ENCODE results near the gene BMPR1A. TPM values are rescaled to one million over a fixed set of nuclear protein-coding genes. Genes with fewer than 3 reads are reported as not detected.

The BMPR1A gene
- total RNA-seq, 1 donor: 71.7 TPM

DNA sequence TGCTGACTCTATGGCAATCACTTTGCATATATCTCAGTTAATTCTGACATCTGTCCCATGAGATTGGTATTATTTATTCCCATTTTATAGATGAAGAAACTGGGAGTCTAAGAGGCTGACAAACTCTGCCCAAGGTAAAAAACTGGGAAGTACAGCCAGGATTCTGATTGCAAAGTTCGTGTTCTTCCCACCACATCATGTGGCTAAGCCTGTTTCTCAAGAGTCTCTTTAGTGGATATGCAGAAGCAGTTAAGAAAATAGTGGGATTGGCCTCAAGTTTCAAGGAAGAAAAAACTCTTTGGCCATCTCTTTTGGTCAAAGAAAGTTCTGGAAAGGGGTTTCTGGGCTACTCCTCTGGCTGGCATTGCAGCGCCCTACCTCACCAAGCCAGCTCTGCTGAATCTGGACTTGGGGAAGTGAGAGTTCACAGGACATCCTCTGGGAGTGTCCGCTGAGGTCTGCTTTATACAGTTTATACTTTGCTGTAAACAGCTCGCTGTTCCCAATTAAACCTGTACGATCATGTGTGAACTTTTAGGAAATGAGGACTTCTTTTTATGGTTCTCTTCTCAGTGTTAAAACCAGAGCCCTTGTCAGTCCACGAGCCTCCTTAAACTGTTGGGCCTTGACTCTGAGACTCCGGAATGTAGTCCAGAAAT lies 12.2 kb upstream of the BMPR1A start:
- TF ChIP-seq, protein P1, sequence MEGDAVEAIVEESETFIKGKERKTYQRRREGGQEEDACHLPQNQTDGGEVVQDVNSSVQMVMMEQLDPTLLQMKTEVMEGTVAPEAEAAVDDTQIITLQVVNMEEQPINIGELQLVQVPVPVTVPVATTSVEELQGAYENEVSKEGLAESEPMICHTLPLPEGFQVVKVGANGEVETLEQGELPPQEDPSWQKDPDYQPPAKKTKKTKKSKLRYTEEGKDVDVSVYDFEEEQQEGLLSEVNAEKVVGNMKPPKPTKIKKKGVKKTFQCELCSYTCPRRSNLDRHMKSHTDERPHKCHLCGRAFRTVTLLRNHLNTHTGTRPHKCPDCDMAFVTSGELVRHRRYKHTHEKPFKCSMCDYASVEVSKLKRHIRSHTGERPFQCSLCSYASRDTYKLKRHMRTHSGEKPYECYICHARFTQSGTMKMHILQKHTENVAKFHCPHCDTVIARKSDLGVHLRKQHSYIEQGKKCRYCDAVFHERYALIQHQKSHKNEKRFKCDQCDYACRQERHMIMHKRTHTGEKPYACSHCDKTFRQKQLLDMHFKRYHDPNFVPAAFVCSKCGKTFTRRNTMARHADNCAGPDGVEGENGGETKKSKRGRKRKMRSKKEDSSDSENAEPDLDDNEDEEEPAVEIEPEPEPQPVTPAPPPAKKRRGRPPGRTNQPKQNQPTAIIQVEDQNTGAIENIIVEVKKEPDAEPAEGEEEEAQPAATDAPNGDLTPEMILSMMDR (IDR thresholded peaks at IDR 0.05; ENCODE audit: extremely low read depth, low read depth, low read length): no peak
- H3K27ac ChIP-seq (ENCODE audit: low read depth, low read length): no peak overlapping the region
- peak overlapping the region; percentile 55 for H2AFZ ChIP-seq (ENCODE audit: low read length)
- peaks cover 12% of the 10 kb centered on the region for H3K4me1 ChIP-seq (ENCODE audit: insufficient read depth, low read length)
- no peak for DNase-seq (ENCODE audit: insufficient read length, low spot score, missing footprints)
- no peaks in the 10 kb centered on the region for H3K27me3 ChIP-seq (ENCODE audit: insufficient read depth, low read length)
- peaks cover 4% of the 10 kb centered on the region for H4K20me1 ChIP-seq (ENCODE audit: insufficient read depth, low read length)
- no peaks in the 10 kb centered on the region for H3K9me3 ChIP-seq (ENCODE audit: low read depth, low read length)
- no peaks in the 10 kb centered on the region for H3K79me2 ChIP-seq (ENCODE audit: insufficient read depth, low read length)
- H3K4me3 ChIP-seq (ENCODE audit: insufficient read depth, low read length): no peak overlapping the region
- no peak overlapping the region for H3K4me2 ChIP-seq (ENCODE audit: insufficient read depth, low read length)
- no peaks in the 10 kb centered on the region for H3K36me3 ChIP-seq (ENCODE audit: insufficient read depth, low read length)

DNA sequence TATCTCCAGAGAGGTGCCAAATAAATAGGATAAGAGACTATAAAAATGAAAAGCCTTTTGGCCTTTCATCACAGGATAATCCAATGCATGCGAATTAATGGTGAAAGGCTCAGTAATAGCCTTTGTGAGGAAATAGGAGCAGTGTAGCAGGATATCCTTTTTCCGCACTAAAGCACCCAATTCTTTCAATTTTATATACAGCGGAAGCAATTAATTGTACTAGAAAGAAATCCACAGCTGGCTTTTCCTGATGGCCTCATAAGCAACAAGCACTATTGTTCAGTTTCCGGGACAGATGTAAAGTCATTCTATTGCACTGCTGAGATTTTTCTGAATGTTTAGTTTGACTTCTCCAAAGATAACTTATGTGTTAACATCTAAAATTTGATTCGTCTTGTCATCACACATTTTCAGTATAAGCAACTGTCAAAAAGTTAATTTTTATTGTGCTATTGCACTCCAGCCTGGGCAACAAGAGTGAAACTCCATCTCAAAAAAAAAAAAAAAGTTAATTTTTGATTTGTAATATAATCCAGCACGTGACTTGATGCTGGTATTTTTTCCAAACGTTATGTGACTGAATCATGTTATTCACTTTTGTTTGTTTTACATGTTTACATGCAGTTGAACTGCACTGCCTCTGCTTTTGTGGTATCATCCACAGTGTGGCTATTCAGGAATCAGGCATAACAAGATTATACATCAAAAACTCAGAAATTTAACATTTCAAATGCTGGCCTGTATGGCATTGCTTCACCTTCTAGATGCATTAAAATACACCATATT lies 8.4 kb upstream of the BMPR1A start:
- DNase-seq (ENCODE audit: insufficient read length, low spot score, missing footprints): no peak
- Histone ChIP-seq H3K36me3 (ENCODE audit: insufficient read depth, low read length) (no peaks in the 10 kb centered on the region), H3K79me2 (ENCODE audit: insufficient read depth, low read length) (peaks cover 14% of the 10 kb centered on the region), H3K4me3 (ENCODE audit: insufficient read depth, low read length) (no peak overlapping the region), H3K27ac (ENCODE audit: low read depth, low read length) (no peak overlapping the region), H3K4me1 (ENCODE audit: insufficient read depth, low read length) (peaks cover 12% of the 10 kb centered on the region), H4K20me1 (ENCODE audit: insufficient read depth, low read length) (peaks cover 4% of the 10 kb centered on the region), H2AFZ (ENCODE audit: low read length) (no peak overlapping the region), H3K4me2 (ENCODE audit: insufficient read depth, low read length) (peak overlapping the region; percentile 13), H3K27me3 (ENCODE audit: insufficient read depth, low read length) (no peaks in the 10 kb centered on the region), H3K9me3 (ENCODE audit: low read depth, low read length) (no peaks in the 10 kb centered on the region)
- TF ChIP-seq, protein P1 (IDR thresholded peaks at IDR 0.05; ENCODE audit: extremely low read depth, low read depth, low read length): no peak

DNA sequence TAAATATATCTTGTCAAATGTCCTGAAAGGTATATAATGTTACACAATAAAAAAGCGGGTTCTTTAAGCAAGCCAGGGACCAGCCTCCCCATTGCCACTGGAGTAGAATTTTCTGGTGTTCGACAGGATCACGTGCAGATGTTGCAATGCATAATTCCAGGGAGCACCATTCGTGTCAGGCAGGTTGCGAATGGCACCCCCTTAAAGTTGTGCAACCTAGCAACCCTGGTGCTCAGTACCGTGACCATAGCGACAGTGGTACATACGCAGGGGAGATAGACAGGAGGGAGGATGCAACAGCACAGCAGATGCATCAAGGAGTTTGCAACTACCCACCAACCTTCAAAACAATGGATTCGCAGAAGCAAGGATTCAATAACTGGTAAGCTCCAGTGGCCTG lies 6.6 kb upstream of the BMPR1A start:
- no peaks in the 10 kb centered on the region for H3K36me3 ChIP-seq (ENCODE audit: insufficient read depth, low read length)
- peaks cover 27% of the 10 kb centered on the region for H3K79me2 ChIP-seq (ENCODE audit: insufficient read depth, low read length)
- H3K9me3 ChIP-seq (ENCODE audit: low read depth, low read length): no peaks in the 10 kb centered on the region
- no peak overlapping the region for H3K4me3 ChIP-seq (ENCODE audit: insufficient read depth, low read length)
- H2AFZ ChIP-seq (ENCODE audit: low read length): no peak overlapping the region
- no peak overlapping the region for H3K27ac ChIP-seq (ENCODE audit: low read depth, low read length)
- H3K4me2 ChIP-seq (ENCODE audit: insufficient read depth, low read length): no peak overlapping the region
- no peaks in the 10 kb centered on the region for H3K27me3 ChIP-seq (ENCODE audit: insufficient read depth, low read length)
- peaks cover 9% of the 10 kb centered on the region for H3K4me1 ChIP-seq (ENCODE audit: insufficient read depth, low read length)
- H4K20me1 ChIP-seq (ENCODE audit: insufficient read depth, low read length): peaks cover 4% of the 10 kb centered on the region
- no peak for DNase-seq (ENCODE audit: insufficient read length, low spot score, missing footprints)
- TF ChIP-seq, protein P1 (IDR thresholded peaks at IDR 0.05; ENCODE audit: extremely low read depth, low read depth, low read length): no peak

DNA sequence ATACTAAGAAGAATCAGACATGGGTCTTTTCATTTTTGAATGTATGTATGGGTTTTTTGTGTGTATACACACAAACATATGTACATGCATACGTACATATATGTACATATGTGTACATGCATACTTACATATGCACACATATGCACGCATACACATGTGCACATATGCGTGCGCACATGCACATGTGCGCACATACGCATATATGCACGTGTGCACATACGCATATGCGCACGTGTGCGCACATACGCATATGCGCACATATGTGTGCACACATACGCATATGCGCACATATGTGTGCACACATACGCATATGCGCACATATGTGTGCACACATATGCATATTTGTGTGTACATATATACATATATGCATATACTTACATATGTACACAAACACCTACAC lies 4.9 kb upstream of the BMPR1A start:
- Histone ChIP-seq H3K4me1 (ENCODE audit: insufficient read depth, low read length) (peaks cover 15% of the 10 kb centered on the region), H3K36me3 (ENCODE audit: insufficient read depth, low read length) (no peaks in the 10 kb centered on the region), H3K79me2 (ENCODE audit: insufficient read depth, low read length) (peaks cover 34% of the 10 kb centered on the region), H3K4me2 (ENCODE audit: insufficient read depth, low read length) (no peak overlapping the region), H3K9me3 (ENCODE audit: low read depth, low read length) (no peaks in the 10 kb centered on the region), H2AFZ (ENCODE audit: low read length) (no peak overlapping the region), H3K4me3 (ENCODE audit: insufficient read depth, low read length) (no peak overlapping the region), H4K20me1 (ENCODE audit: insufficient read depth, low read length) (peaks cover 4% of the 10 kb centered on the region), H3K27me3 (ENCODE audit: insufficient read depth, low read length) (no peaks in the 10 kb centered on the region), H3K27ac (ENCODE audit: low read depth, low read length) (no peak overlapping the region)
- TF ChIP-seq, protein P1 (IDR thresholded peaks at IDR 0.05; ENCODE audit: extremely low read depth, low read depth, low read length): no peak
- no peak for DNase-seq (ENCODE audit: insufficient read length, low spot score, missing footprints)
